Measurements from ENCODE around the gene IFT52.

DNA sequence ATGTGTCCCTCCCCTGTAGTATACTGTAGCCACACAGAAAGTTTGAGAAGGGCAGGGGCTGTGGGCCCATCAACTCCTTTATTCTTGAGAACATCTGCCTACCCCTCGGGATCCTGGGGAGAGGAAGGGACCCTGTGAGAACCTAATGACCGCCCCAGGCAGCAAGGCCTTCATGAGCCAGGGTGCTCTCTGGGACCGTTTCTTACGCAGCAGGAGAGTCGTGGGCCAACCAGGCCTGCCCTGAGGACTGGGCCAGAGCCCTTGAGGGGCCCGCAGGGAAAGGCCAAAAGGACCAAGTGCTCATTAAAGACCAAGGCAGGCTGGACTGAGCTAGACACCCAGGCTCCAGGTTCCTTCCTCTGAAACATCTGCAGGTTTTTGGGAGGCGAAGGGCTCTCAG, 26.7 kb upstream of the IFT52 start:
- TF ChIP-seq EZH2 (IDR thresholded peaks at IDR 0.05) (no peak), POLR2AphosphoS5 (IDR thresholded peaks at IDR 0.05; ENCODE audit: borderline replicate concordance, low read depth, low read length) (no peak)

Data from SK-N-MC (cell line).